CD14-positive monocyte (primary cell): Measurements from ENCODE around the gene PEG3. TPM values are rescaled to one million over a fixed set of nuclear protein-coding genes. Genes with fewer than 3 reads are reported as not detected.

ENCODE experiments used
- DNase-seq, 3 donors: peaks; one replicate each; pipeline ENCODE4 v3.0.0-alpha.2; 2011 to 2022
- H2AFZ ChIP-seq: 2 replicates; pipeline ENCODE4 v1.6.0; 2012; ENCODE audit warnings: mild to moderate bottlenecking, low read depth, low read length, inconsistent platforms; ENCODE audit not compliant: insufficient read depth, poor library complexity, severe bottlenecking
- H3K27ac ChIP-seq, 2 donors: 1 replicate in 1 of 2; 2 replicates in 1 of 2; pipeline ENCODE4 v1.5.1; 2012 to 2013; ENCODE audit warnings: low read length in 2 of 2, control low read depth in 1 of 2, inconsistent platforms in 1 of 2, low read depth in 1 of 2, mild to moderate bottlenecking in 1 of 2
- H3K27me3 ChIP-seq, 2 donors: one replicate each; pipeline versions ENCODE4 v1.6.0 to v1.6.1; 2011 to 2013; ENCODE audit warnings: low read length in 2 of 2; ENCODE audit not compliant: control insufficient read depth in 2 of 2, insufficient read depth in 2 of 2
- H3K36me3 ChIP-seq, 2 donors: replicated peaks in 1 of 2; 1 replicate in 1 of 2; 2 replicates in 1 of 2; pipeline versions ENCODE4 v1.5.1 to v1.6.1; 2012 to 2013; ENCODE audit warnings: low read length in 2 of 2, control low read depth in 1 of 2, inconsistent platforms in 1 of 2, mild to moderate bottlenecking in 1 of 2; ENCODE audit not compliant: insufficient read depth in 2 of 2, control insufficient read depth in 1 of 2
- H3K4me1 ChIP-seq, 2 donors: 1 replicate in 1 of 2; 2 replicates in 1 of 2; pipeline versions ENCODE4 v1.5.1 to v1.6.1; 2012 to 2013; ENCODE audit warnings: low read length in 2 of 2, control low read depth in 1 of 2, inconsistent platforms in 1 of 2, mild to moderate bottlenecking in 1 of 2, moderate library complexity in 1 of 2; ENCODE audit not compliant: insufficient read depth in 2 of 2, control insufficient read depth in 1 of 2
- H3K4me2 ChIP-seq: replicated peaks from 2 replicates; pipeline ENCODE3; 2012; ENCODE audit warnings: low read length, moderate library complexity, mild to moderate bottlenecking; ENCODE audit not compliant: poor library complexity, severe bottlenecking; ENCODE audit errors: extremely low read depth
- H3K4me3 ChIP-seq, 3 experiments: fragments of 200-600 bp in 1 of 3; sonication (generic) in 1 of 3; replicated peaks in 1 of 3; 1 replicate in 2 of 3; 2 replicates in 1 of 3; pipeline ENCODE4 v1.5.1; 2011 to 2013; ENCODE audit warnings: low read length in 3 of 3, mild to moderate bottlenecking in 3 of 3, control low read depth in 2 of 3, low read depth in 2 of 3, inconsistent platforms in 1 of 3, moderate library complexity in 1 of 3
- H3K79me2 ChIP-seq: 2 replicates; pipeline ENCODE4 v1.6.0; 2012; ENCODE audit warnings: mild to moderate bottlenecking, control low read depth, inconsistent platforms, low read length, moderate library complexity; ENCODE audit not compliant: insufficient read depth
- H3K9ac ChIP-seq: 2 replicates; pipeline ENCODE4 v1.6.0; 2017; ENCODE audit warnings: low read length, mild to moderate bottlenecking; ENCODE audit not compliant: insufficient read depth, poor library complexity, severe bottlenecking
- H3K9me3 ChIP-seq, 2 donors: replicated peaks in 1 of 2; 1 replicate in 1 of 2; 2 replicates in 1 of 2; pipeline versions ENCODE4 v1.5.1 to v1.6.1; 2012 to 2013; ENCODE audit warnings: low read length in 2 of 2, control low read depth in 1 of 2; ENCODE audit not compliant: control insufficient read depth in 1 of 2, insufficient read depth in 1 of 2
- H4K20me1 ChIP-seq: 2 replicates; pipeline ENCODE4 v1.6.0; 2012; ENCODE audit warnings: mild to moderate bottlenecking, low read length, control low read depth, moderate library complexity; ENCODE audit not compliant: insufficient read depth
- H3K27ac Mint-ChIP-seq, 7 donors: one replicate each; pipeline ENCODE4 v1.8.0; 2020; ENCODE audit warnings: mild to moderate bottlenecking in 7 of 7, mixed read lengths in 7 of 7, moderate library complexity in 6 of 7, inconsistent platforms in 2 of 7
- H3K27me3 Mint-ChIP-seq, 3 donors: one replicate each; pipeline ENCODE4 v1.8.0; 2021 to 2022; ENCODE audit warnings: low read depth in 3 of 3, mild to moderate bottlenecking in 3 of 3, mixed read lengths in 3 of 3, moderate library complexity in 3 of 3, inconsistent platforms in 1 of 3
- H3K36me3 Mint-ChIP-seq, 2 donors: one replicate each; pipeline ENCODE4 v1.8.0; 2020; ENCODE audit warnings: mixed read lengths in 2 of 2, inconsistent platforms in 1 of 2, mild to moderate bottlenecking in 1 of 2
- H3K4me1 Mint-ChIP-seq: one replicate; pipeline ENCODE4 v1.8.0; 2020; ENCODE audit warnings: mild to moderate bottlenecking, mixed read lengths
- H3K4me3 Mint-ChIP-seq, 2 donors: one replicate each; pipeline ENCODE4 v1.8.0; 2020; ENCODE audit warnings: mild to moderate bottlenecking in 2 of 2, mixed read lengths in 2 of 2, moderate library complexity in 1 of 2
- H3K9me3 Mint-ChIP-seq, 7 donors: one replicate each; pipeline ENCODE4 v1.8.0; 2020 to 2022; ENCODE audit warnings: mixed read lengths in 7 of 7, mild to moderate bottlenecking in 6 of 7, moderate library complexity in 6 of 7, inconsistent platforms in 2 of 7
- CTCF ChIP-seq: fragments of 200-600 bp; IDR thresholded peaks from one replicate; pipeline ENCODE4 v1.8.0; 2022; ENCODE audit warnings: antibody characterized with exemption, mild to moderate bottlenecking
- WGBS: methylation state at CpG from one replicate; pipeline ENCODE4 v1.1.5; 2013; ENCODE audit warnings: missing lambda C conversion rate; ENCODE audit not compliant: insufficient coverage; 5-methylcytosine and 5-hydroxymethylcytosine counted together
- intact Hi-C, 2 donors: fragments of 100-400 bp; cut with micrococcal nuclease; formaldehyde crosslinking; loops; one replicate each; pipeline versions ENCODE4 v1.15.0 to v1.15.1; 2023
- polyA plus RNA-seq, 3 donors: library from polyadenylated mRNA; depleted of rRNA in 1 of 3; unstranded in 2 of 3; stranded (reverse) in 1 of 3; fragments of 300-500 nt in 2 of 3; fragments of >200 nt in 1 of 3; fragmentation: Illumina TruSeq in 2 of 3; gene quantifications; 1 replicate in 2 of 3; 2 replicates in 1 of 3; pipeline ENCODE4 v1.2.3, GENCODE V29; 2012 to 2021
- small RNA-seq: library from RNA; depleted of rRNA; stranded (forward); fragments of <200 nt; gene quantifications from one replicate; pipeline ENCODE3, GENCODE V24; 2012; ENCODE audit warnings: low read depth; ENCODE audit not compliant: insufficient read length

PEG3 gene
- polyA plus RNA-seq, 3 donors = 0.05 to 0.07 TPM; not detected in 1

GRCh38 chr19:56808717-56809392, 31.7 kb downstream of the PEG3 start:
- DNase-seq = no peak
- Histone ChIP-seq H3K9me3 (peaks cover 46 to 65% of the 10 kb centered on the region in 2 donors), H3K9ac (no peak overlapping the region), H3K27me3 (no peaks in the 10 kb centered on the region), H3K27ac (no peak overlapping the region), H3K79me2 (no peaks in the 10 kb centered on the region), H3K4me1 (no peaks in the 10 kb centered on the region), H3K36me3 (no peaks in the 10 kb centered on the region), H4K20me1 (no peaks in the 10 kb centered on the region), H2AFZ (no peak overlapping the region), H3K4me3 (no peak overlapping the region), H3K4me2 (no peak overlapping the region)
- no peak overlapping the region for H3K27ac Mint-ChIP-seq
- peaks cover 22 to 58% (median 43%) of the 10 kb centered on the region in 7 donors for H3K9me3 Mint-ChIP-seq
- no peaks in the 10 kb centered on the region for H3K27me3 Mint-ChIP-seq
- 83% methylated on average over 1 of the region's 3 CpGs for WGBS
- no peak for TF ChIP-seq CTCF
- no peaks in the 10 kb centered on the region for H3K36me3 Mint-ChIP-seq
- H3K4me3 Mint-ChIP-seq = no peak overlapping the region
- intact Hi-C loops = no loop called here
- no peaks in the 10 kb centered on the region for H3K4me1 Mint-ChIP-seq

- intact Hi-C loops = no loop called here
- H3K4me3 Mint-ChIP-seq = no peak overlapping the region
- no peak overlapping the region for H3K27ac Mint-ChIP-seq
- Histone ChIP-seq H3K4me2 (no peak overlapping the region), H3K4me1 (no peaks in the 10 kb centered on the region), H3K9ac (no peak overlapping the region), H2AFZ (no peak overlapping the region), H3K27me3 (no peaks in the 10 kb centered on the region), H3K79me2 (no peaks in the 10 kb centered on the region), H3K4me3 (no peak overlapping the region), H4K20me1 (no peaks in the 10 kb centered on the region), H3K36me3 (no peaks in the 10 kb centered on the region), H3K9me3 (peaks cover 59 to 80% of the 10 kb centered on the region in 2 donors), H3K27ac (no peak overlapping the region)
- DNase-seq = no peak
- no peaks in the 10 kb centered on the region for H3K36me3 Mint-ChIP-seq
- no peak for TF ChIP-seq CTCF
- H3K27me3 Mint-ChIP-seq = no peaks in the 10 kb centered on the region
- no peaks in the 10 kb centered on the region for H3K4me1 Mint-ChIP-seq
- peaks cover 28 to 66% (median 51%) of the 10 kb centered on the region in 7 donors for H3K9me3 Mint-ChIP-seq
These were observed 33.9 kb downstream of the PEG3 start for GRCh38 chr19:56806639-56807038.

Small RNA genes within 50 kb of the gene (small RNA-seq; reads per million reads assigned to genes)
- gene AC006115.2 = not detected

Other genes with a start within 250 kb of the PEG3 start
- gene ZNF71, start 245.4 kb downstream of the PEG3 start, polyA plus RNA-seq = 1 to 10 TPM; 2.6 to 4.0 (median 4.0) TPM
- not detected for gene SMIM17, start 197.6 kb downstream of the PEG3 start, polyA plus RNA-seq
- under 1 TPM in 1 of 3 donors, not detected in 2; 0.07 TPM for gene ZNF835, start 169.0 kb downstream of the PEG3 start, polyA plus RNA-seq
- not detected for gene ZIM2, start within 50 bp of the PEG3 start, polyA plus RNA-seq